ELR (cell line): Measurements from ENCODE around the gene MRPS7.

Experiments used
- DNase-seq: peaks from one replicate; pipeline ENCODE4 v3.0.0-alpha.2; 2015; ENCODE audit warnings: low read depth

The MRPS7 gene

DNA sequence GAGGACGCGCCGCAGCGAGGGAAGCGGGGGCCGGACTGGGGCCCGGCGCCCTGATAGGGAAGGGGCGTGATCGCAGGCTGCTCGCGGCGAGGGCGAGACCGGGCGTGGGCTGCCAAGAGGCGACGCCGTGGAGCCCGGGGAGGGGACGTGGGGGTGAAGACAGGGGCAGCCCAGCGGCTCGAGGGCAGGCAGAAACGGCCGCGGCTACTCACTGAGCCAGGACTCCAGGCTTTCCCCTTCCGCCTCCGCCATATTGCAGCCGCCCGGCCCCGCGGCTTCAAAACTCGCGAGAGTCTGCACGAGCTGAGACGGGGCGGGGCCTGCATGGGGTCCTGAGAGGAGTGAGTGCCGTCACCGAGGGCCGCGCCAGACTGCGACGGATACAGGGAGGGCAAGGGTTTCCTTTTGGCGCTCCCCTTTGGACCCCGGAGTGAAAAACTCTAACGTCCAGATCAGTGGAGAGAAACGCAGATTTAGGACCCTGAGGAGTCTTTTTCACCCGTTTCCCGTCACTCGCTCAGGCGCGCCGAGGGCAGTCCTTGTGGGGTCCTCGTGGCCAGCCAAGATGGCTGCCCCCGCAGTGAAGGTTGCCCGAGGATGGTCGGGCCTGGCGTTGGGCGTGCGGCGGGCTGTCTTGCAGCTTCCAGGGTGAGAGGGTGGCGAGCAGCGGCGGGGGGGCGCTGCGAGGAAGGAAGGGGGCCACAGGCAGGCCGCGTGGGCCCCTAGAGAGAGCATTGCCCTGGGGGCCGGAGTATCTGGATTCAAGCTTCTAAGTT, at the start of gene MRPS7, which contains the start of gene GGA3:
TSS of gene MRPS7 (plus strand) at position 544 of the 776 bp plus-strand sequence. CDS start at position 566, 22 bp downstream.
TSS of gene GGA3 (minus strand) at position 271 of the 776 bp plus-strand sequence. CDS start at position 252, 19 bp downstream.
- DNase-seq = peak; percentile 98

DNA sequence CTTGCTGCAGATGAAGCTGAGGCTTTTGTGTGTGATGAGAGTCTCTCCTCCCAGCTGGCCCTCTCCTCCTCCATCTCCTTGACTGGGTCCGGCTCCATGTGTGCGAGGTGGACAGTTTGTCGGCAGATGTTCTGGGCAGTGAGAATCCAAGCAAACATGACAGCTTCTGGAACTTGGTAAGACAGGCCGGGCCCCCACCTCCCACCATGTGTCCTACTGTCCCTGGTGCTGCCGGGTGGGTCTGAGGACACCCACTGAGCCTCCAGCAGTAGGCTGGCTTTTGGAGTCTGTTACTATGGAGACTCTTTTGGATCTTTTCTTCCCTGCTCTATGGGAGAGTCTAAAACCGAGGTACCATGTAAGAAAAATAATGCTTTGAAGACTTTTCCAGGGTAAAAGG, 43.5 kb upstream of the MRPS7 start:
- no peak for DNase-seq

DNA sequence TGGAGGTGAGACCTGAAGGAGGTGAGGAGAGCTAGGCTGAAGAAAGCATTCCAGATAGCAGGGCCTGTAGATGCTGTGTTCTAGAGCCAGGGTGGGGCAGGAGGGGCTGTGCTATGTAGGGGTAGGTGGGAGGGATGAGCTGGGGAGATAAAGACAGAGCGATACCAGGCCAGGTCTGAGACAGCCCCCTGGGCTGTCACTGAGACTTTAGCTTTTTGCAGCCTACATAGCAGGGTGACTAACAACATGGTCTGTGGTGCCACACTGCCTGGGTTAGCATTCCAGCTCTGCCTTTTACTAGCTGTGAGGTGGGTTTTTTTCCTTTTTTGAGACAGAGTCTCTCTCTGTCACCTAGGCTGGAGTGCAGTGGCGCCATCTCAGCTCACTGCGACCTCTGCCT, 41.9 kb upstream of the MRPS7 start:
- no peak for DNase-seq

DNA sequence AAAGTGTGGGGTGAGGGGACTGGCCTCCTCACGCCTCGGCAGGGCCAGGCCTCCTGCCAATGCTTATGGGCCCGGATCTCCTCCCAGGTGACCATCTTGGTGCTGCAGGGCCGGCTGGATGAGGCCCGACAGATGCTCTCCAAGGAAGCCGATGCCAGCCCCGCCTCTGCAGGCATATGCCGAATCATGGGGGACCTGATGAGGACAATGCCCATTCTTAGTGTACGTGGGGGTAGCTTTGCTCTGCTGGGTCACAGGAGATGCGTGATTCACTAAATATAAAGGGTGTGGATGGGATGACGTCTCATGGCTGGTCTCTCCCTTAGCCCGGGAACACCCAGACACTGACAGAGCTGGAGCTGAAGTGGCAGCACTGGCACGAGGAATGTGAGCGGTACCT, 36.7 kb upstream of the MRPS7 start:
- no peak for DNase-seq

DNA sequence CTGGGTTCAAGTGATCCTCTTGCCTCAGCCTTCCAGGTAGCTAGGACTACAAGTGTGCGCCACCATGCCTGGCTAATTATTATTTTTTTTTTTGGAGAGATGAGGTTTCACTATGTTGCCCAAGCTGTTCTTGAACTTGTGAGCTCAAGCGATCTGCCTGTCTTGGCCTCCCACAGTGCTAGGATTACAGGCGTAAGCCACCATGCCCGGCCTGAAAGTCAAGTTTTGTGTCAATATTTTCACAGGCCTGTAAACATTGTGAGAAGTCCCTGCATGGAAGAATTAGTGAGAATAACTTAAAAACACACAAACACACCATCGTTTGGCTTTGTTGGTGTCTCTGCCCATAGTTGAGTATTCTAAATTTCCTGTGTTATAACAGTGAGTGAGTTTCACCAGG, 34.0 kb upstream of the MRPS7 start:
- DNase-seq = no peak

DNA sequence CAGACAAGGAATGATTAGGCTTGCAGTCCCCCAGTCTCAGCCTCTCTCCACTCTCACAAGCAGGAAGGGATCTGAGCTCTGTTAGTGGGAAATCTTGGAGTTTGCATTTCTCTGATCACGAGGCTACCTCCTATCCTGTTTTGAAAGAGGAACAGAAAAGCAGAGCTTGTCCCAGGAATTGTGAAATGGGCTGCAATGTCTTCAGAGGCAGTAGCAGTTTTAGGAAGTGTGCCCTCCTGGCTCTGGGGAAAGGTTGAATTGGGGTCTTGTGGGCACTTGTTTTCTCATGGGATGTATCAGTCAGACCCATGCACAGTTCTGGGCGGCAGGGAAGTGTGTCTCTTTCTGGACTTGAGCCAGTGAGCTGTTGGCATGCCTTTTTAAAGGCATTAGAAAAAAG, 33.4 kb upstream of the MRPS7 start:
- DNase-seq = no peak

DNA sequence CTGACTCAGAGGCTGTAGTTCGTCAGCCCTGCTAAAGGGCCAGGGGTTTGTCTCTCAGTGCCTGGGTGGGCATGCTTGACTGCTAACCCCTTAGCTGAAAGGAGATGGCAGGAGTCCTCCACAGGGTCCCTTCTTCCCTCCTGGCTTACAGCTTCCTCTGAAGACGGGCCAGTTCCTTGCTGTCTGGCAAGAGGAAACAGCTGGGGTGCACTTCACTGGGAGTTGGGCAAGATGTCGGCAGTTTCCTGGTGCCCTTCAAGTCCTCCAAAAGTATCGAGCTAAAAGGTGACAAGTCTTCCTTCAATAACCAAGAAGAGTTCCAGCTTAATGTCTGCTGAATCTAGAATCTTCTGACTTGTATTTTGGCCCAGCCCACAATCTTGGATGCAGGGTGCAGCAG, 32.8 kb upstream of the MRPS7 start:
- DNase-seq = no peak

DNA sequence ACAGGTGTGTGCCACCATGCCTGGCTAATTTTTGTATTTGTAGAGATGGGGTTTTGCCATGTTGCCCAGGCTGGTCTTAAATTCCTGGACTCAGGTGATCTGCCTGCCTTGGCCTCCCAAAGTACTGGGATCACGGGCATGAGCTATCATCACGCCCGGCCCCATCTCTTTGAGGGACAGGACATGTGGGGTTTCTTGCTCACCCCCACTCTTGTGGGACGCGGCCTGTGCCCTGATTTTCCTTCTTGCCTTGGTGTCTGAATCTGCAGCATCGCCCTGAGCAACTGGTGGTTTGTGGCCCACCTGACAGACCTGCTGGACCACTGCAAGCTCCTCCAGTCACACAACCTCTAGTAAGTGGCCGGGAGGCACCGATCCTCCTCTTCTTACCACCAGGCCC, 30.6 kb upstream of the MRPS7 start:
- DNase-seq = no peak

DNA sequence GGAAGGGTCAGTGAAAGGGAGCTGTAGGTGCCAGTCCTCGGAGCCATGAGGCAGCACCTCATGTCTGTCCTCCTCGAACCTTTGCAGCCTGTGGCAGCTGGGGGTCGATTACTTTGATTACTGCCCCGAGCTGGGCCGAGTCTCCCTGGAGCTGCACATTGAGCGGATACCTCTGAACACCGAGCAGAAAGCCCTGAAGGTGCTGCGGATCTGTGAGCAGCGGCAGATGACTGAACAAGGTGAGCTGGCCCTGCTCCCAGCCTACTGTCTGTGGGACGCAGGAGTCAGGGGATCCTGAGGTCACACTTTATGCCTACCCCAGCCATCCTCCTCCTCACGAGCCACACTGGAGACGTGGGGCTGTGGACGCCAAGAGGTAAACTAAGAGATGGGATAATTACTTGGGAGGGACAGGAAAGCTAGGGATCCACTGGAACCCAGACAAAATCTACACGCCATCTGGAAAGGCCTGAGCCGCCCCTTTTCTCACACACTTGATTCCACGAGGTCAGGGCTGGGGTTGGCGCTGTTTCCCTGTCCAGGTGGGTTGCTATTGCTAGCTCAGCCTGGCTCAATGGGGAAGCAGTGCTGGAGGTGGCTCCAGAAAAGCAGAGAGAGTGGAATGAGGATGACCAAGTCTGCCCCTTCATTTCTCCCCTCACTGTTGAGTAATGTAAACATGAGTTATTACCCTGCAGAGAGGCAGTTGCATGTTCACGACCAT, 29.8 kb upstream of the MRPS7 start:
- DNase-seq = no peak

DNA sequence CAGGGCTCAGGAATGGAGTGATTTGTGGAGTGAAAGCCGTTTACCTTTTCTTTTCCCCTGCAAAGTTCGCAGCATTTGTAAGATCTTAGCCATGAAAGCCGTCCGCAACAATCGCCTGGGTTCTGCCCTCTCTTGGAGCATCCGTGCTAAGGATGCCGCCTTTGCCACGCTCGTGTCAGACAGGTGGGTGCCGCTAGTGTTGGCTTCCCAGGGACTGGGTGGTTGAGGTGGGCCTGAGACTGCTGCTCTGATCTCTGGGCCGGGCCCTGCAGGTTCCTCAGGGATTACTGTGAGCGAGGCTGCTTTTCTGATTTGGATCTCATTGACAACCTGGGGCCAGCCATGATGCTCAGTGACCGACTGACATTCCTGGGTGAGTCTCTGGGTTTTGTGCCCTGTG, 28.9 kb upstream of the MRPS7 start:
- DNase-seq = no peak

DNA sequence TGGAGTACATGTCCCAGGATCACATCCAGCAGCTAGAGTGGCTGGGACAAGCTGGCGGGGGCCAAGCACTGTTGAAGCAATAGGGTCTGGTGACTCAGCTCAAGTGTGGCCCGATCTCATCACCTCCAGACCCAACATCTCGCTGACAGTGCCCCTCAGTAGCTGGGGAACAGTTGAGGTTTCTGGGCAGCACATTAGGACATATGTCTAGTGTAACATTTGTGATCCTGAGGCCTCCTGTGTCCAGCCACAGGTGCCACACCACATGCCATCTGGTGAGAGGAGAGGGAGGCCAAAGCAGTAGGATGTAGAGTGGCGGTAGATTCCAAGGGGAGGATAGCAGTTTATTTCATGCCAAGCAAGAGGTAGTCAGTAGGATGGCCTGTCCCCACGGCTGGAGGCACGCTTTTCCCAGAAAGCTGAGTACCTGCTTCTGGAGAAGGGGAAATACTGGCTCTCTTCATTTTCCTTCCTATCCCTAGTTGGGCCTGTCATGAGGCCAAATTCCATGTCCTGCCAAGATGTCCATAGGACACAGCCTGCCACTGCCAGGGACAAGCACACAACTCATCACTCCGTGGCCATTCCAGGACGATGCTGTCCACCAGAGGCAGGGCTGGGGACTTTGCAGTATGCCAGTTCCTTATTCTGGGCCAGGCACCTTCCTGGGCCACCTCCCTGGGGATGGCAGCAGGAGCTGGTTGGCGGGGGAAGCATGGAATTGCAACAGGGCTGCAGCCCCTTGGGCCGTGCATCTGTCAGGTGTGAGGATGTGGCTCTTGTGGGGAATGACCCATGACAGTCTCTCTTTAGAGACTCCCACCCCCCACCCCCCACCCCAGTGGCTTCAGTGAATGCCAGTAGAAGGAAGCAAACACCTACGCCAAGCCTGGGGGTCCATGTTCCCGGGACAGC, 24.3 kb upstream of the MRPS7 start:
- no peak for DNase-seq

DNA sequence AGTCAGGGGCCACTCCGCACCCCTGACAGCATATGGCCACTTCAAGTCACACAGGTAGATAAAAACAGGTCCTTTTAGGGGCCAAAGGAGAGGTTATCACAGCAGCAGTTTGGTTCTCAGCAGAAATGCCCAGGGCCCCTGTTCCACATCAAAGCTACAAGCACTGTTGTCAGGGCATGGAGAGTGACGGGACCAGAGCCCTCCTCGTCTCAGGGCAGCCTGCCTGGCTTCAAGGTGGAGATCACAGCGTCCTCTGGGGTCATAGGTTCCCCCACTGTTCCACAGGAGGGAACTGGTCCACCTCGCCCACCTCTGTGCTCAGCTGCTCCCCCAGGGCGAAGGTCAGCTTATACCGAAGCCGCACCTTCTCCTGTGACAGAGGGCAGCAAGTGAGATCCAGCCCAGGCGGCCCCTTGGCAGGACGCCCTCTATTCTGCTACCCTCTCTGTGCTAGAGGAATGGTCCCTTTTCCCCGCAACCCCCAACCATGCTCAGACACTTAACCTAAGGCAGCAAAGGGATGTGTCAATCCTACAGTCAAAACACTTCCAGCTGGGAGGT, 23.6 kb upstream of the MRPS7 start:
- DNase-seq = no peak

DNA sequence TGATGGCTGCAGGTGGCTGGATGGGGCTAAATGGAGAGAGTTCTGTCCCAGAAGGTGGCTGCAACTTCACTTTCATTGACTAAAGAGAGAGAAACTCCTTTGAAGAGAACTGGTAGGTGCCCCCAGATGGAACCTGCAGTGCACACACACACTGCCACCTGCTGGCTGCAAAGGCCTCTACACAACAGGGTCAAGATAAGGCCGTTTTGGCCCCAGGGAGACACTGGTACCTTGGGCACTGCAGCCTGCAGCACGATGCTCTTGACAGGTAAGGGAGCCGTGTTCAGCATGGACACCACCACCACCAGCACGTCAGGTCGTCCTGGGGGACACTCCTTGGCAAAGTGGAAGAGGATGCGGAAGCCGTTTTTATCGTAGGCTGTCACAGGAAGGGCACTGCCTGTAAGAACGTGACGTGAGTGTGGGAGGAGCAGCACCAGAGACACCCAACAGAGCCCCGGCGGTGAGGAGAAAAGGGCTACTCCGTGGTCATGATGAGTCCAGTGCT, 22.9 kb upstream of the MRPS7 start:
- DNase-seq = peak; percentile 84

DNA sequence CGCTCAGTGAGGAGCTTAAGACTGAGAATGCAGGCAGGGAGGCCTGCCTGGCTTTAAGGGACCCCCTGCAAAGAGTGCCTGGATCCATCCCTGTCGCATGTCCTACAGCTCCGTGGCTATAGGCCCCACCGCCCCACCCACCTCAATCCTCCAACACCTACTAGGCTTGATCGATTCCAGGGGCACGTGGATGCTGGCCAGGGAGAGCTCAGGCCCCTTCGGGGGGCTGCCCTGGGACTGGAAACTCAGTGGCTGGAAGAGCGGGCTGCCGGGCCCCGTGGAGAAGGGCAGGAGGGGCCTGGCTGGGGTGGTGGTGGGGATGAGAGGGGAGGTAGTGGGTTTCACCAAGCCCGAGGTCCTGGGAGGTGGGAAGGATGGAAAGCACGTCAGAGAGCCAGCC, 22.5 kb upstream of the MRPS7 start:
- no peak for DNase-seq

DNA sequence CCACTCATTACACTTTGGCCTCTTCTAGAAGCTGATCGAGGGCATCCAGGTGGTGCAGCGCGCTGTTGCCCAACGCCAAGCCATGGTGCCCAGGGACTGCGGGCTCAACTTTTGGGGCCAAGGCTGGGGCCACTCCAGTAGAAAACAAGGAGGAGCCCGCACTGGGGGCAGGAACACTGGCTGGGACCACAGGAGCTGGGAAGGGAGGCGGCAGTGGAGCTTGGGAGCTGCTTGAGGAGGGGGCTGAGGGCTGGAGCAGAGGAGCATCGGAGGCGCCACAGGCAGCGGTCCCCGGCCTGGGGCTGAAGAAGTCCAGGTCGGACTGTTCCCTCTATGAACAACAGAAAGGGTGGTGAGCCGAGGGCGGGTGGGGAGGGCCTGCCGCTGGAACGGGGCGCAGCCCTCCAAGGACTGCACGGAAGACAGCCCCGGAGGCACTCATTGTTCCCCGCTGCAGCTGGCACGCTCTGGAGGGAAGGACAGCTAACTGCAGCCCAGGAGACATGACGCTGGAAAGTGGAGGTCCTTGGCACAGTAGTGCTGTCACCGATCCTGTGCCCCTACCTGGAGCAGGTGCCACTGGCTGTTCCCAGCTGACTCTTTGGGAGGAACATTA, 21.8 kb upstream of the MRPS7 start:
- DNase-seq = no peak

DNA sequence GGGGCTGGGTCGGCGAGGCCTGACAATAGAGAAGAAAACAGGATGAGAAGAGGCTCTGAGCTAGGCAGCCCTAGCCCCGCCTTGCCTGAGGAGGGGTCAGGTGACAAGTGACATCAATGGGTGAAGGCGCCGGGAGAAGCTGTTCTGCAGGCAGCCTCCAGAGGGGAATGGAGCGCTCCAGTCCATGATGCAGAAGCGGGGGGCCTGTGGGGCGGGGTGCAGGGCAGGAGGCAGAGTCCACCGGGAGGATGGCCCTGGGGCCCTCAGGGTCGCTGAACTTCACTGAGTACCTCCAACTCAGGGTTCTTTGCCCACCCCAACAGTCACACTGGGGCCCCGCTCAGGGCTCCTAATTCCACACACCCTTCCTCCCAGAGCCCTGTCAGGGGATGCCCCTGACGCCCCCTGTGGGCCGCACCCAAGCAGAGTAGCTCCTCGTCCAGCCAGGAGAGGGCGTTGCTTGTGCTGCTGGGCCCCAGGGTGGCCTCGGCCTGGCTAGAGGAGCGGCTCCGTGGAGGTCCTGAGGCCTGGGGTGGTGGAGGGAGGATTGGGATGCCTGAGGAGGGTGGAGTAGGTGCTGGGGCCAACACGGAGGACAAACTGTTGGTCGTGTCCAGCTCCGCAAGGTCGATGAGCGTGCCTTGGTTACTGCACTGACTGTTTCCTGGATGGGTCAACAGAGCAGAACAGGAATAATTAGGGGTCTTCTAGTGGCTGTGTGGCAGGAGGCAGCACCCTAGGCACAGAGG, 21.1 kb upstream of the MRPS7 start:
- peak; percentile 67 for DNase-seq

DNA sequence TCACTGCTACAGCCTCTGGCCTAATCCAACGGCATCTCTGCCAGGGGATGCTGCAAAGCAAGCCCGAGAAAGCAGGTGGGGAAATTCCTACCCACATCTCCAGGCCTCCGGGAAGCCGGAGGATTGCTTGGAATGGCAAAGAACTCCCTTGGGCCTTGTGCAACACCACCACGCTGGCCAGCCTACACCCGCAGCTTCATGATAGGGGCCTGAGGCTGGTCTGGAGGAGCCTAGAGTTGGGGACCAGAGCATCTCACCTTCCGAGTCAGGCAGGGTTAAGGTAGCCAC, 20.6 kb upstream of the MRPS7 start:
- DNase-seq = no peak

DNA sequence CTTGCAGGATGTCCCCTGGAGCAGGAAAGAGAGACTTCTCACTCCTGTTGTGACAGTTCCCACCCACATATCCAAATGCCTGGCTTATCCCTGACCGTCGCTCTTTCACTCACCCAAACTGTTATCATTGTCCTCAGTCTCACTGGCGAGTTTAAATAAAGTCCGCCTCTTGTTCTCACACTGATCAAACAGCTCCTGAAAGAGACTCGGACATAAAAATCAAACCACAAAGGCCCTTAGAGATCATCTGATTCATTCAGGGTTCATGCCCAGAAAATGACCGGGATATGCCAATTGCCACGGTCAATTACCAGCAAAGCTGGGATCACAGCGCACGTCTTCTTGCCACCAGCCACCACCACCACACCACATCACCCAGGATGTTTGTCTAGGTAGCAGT, 20.2 kb upstream of the MRPS7 start:
- no peak for DNase-seq

DNA sequence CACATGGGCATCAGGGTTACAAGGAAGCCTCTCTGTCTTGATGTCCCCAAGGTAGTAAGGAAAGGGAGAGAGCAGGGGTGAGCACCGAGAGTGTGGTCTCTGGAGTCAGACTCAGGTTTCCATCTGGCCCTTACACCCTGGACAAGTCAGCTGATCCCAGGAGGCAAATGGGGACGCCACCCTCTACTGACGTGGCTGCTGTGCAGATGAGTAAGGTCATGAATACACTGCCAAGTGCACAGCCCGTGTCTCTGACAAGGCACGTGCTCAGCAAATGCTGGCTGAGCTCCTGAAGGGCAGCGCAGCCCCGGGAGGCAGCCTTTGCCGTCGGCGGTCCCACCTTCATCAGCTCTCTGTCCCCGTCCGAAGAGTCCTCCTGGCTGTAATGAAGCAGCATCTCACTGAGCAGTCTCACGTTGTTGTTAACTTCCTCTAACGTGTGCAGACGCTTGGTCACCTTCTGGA, 19.7 kb upstream of the MRPS7 start:
- DNase-seq = peak; percentile 71

DNA sequence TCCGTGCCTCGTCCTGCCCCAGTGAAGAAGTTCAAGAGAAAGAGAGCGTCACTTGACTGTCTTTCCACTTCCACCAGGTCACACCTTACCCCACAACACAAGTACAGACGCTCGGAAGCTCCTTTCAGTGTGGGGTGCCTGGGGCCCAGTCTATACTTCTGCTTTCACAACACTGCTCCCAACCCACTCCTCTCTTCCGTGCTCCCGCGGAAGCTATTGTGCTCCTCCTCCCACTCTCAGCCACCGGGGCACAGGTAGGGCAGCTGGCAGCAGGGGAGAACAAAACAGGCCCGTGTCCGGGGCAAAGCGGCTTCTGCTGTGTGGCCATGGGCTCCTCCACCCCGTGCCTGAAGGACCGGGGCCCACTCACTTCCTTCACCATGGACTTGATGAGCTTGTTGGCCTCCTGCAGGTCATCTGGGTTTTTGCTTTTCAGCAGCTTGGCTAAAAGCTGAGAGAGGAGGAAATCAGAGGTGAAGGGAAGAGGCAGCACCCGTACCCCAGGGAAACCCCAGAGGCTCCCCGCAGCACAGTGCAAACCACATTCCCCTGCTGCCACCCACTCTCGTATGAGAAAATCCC, 19.1 kb upstream of the MRPS7 start:
- DNase-seq = no peak
